NB4 (cell line): ENCODE data around the gene BZW2.

Experiments
- DNase-seq: peaks from one replicate; pipeline ENCODE4 v3.0.0; 2010; ENCODE audit warnings: low read depth
- H3K4me3 ChIP-seq: one replicate; pipeline ENCODE4 v1.5.1; 2011; ENCODE audit warnings: mild to moderate bottlenecking, low read depth, low read length, moderate library complexity
- CTCF ChIP-seq: IDR thresholded peaks from one replicate; pipeline ENCODE4 v1.5.1; 2012; ENCODE audit warnings: low read depth, low read length
- MAX ChIP-seq: IDR thresholded peaks from 2 replicates; pipeline ENCODE4 v1.6.1; 2011; ENCODE audit warnings: low read depth, low read length
- MYC ChIP-seq: IDR thresholded peaks from 2 replicates; pipeline ENCODE4 v1.6.1; 2011; ENCODE audit warnings: low read depth, low read length
- POLR2A ChIP-seq: IDR thresholded peaks from 2 replicates; pipeline ENCODE4 v1.6.1; 2011; ENCODE audit warnings: mild to moderate bottlenecking; ENCODE audit not compliant: insufficient read length; ENCODE audit errors: extremely low read depth

BZW2 gene

GRCh38 chr7:16745645-16746044 is 99.7 kb downstream of the BZW2 start:
- no peak for DNase-seq
- TF ChIP-seq POLR2A (no peak), MAX (no peak), MYC (no peak), CTCF (no peak)
- H3K4me3 ChIP-seq: no peak overlapping the region

- no peak for DNase-seq
- H3K4me3 ChIP-seq: no peak overlapping the region
- TF ChIP-seq MAX: no peak
- TF ChIP-seq POLR2A: no peak
- no peak for TF ChIP-seq MYC
- no peak for TF ChIP-seq CTCF
These were observed 101.1 kb downstream of the BZW2 start for GRCh38 chr7:16747102-16747501.

GRCh38 chr7:16753102-16753931 is 107.3 kb downstream of the BZW2 start, which contains the start of gene TSPAN13:
TSS of gene TSPAN13 (plus strand) at chr7:16753755. CDS start at chr7:16753968, 213 bp downstream.
- TF ChIP-seq MYC: no peak; the same call in 1 of the 2 replicates
- TF ChIP-seq MAX: 0 out of 2 replicates have a peak, but pooled peaks have one; percentile 17
- peak; percentile 88 for DNase-seq
- peak within 1 kb of the TSS; percentile 58 for H3K4me3 ChIP-seq

GRCh38 chr7:16753932-16754855 is 108.2 kb downstream of the BZW2 start:
- H3K4me3 ChIP-seq: peak overlapping the region; percentile 58
- TF ChIP-seq CTCF (no peak), MYC (no peak), MAX (no peak), POLR2A (no peak)
- DNase-seq: peak; percentile 54

- no peak for DNase-seq
- no peak overlapping the region for H3K4me3 ChIP-seq
- TF ChIP-seq MYC (no peak), POLR2A (no peak), MAX (no peak), CTCF (no peak)
These were observed 108.9 kb downstream of the BZW2 start for GRCh38 chr7:16754856-16755317.

- H3K4me3 ChIP-seq: no peak overlapping the region
- DNase-seq: no peak
- TF ChIP-seq CTCF (no peak), MYC (no peak), POLR2A (no peak), MAX (no peak)
These were observed 109.4 kb downstream of the BZW2 start for GRCh38 chr7:16755397-16755796.
